Hippocampal formation (tissue), 2 donors: ENCODE results near the gene SH3RF3.

ENCODE experiments used
- DNase-seq, 2 donors: peaks; one replicate each; lab custom pipeline; 2025; lab: John Stamatoyannopoulos, UW

The SH3RF3 gene

GRCh38 chr2:109242654-109243331, 113.8 kb downstream of the SH3RF3 start:
- DNase-seq: no peak

- no peak for DNase-seq
These were observed 114.7 kb downstream of the SH3RF3 start for GRCh38 chr2:109243526-109244303.

GRCh38 chr2:109244304-109244582, 115.2 kb downstream of the SH3RF3 start:
- DNase-seq: no peak

- no peak for DNase-seq
These were observed 115.9 kb downstream of the SH3RF3 start for GRCh38 chr2:109244750-109245382.

GRCh38 chr2:109246176-109246575, 117.2 kb downstream of the SH3RF3 start:
- DNase-seq: no peak

- no peak for DNase-seq
These were observed 117.6 kb downstream of the SH3RF3 start for GRCh38 chr2:109246616-109247015.

- no peak for DNase-seq
These were observed 118.3 kb downstream of the SH3RF3 start for GRCh38 chr2:109247340-109247739.

GRCh38 chr2:109247812-109248211, 118.8 kb downstream of the SH3RF3 start:
- peak in 1 of 2 donors; percentile 60 for DNase-seq

- no peak for DNase-seq
These were observed 119.6 kb downstream of the SH3RF3 start for GRCh38 chr2:109248590-109248989.

- DNase-seq: no peak
These were observed 124.2 kb downstream of the SH3RF3 start for GRCh38 chr2:109253217-109253616.

- DNase-seq: no peak
These were observed 125.3 kb downstream of the SH3RF3 start for GRCh38 chr2:109254174-109254904.

- peak in 1 of 2 donors; percentile 47 for DNase-seq
These were observed 126.6 kb downstream of the SH3RF3 start for GRCh38 chr2:109255654-109256053.

- DNase-seq: no peak
These were observed 127.1 kb downstream of the SH3RF3 start for GRCh38 chr2:109256111-109256510.

- no peak for DNase-seq
These were observed 127.9 kb downstream of the SH3RF3 start for GRCh38 chr2:109256921-109257320.

- no peak for DNase-seq
These were observed 128.6 kb downstream of the SH3RF3 start for GRCh38 chr2:109257653-109258052.

GRCh38 chr2:109258376-109258775, 129.4 kb downstream of the SH3RF3 start:
- DNase-seq: no peak

GRCh38 chr2:109258905-109259540, 130.0 kb downstream of the SH3RF3 start:
- DNase-seq: no peak

GRCh38 chr2:109259671-109260070, 130.7 kb downstream of the SH3RF3 start:
- no peak for DNase-seq

- no peak for DNase-seq
These were observed 131.3 kb downstream of the SH3RF3 start for GRCh38 chr2:109260116-109260855.

GRCh38 chr2:109260886-109261700, 132.1 kb downstream of the SH3RF3 start:
- DNase-seq: no peak
